SKM-1 treated with dmso at 0.1 percent for 144 hours (cell line): ENCODE data around the gene FBXW8.
"Not testable (repeated sequence)": the region's sequence is repeated elsewhere in the genome, so short reads cannot be mapped to it uniquely, and the experiment has no call there.

Source experiments
- DNase-seq: peaks from one replicate; lab custom pipeline; 2025; ENCODE audit not compliant: unreplicated experiment; lab: John Stamatoyannopoulos, UW

FBXW8 gene

GRCh38 chr12:117050060-117050459, 139.3 kb downstream of the FBXW8 start:
- DNase-seq, result no peak

DNA sequence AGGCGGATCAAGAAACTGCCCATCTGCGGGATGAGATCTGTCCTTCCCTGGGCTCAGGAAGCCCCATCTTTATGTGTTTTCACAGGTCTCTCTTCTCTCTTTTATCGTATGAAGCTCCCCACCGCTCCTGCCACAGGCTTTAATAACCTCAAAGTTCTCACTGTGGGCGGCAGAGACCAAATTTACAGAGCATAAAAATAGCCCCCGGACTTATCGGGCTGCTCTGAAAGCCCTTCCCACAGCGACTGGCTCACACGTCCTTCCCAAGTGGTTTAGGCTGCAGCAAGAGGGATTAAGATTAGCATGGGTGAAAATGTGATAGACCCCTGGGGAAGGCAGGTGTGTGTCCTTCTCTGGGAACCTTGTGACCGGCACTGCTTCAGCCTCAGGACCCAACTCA, 140.6 kb downstream of the FBXW8 start:
- DNase-seq, result no peak

- no peak for DNase-seq
Observed at GRCh38 chr12:117052386-117053049, 141.8 kb downstream of the FBXW8 start.

- DNase-seq, result no peak
Observed at GRCh38 chr12:117053050-117053400, 142.3 kb downstream of the FBXW8 start.

DNA sequence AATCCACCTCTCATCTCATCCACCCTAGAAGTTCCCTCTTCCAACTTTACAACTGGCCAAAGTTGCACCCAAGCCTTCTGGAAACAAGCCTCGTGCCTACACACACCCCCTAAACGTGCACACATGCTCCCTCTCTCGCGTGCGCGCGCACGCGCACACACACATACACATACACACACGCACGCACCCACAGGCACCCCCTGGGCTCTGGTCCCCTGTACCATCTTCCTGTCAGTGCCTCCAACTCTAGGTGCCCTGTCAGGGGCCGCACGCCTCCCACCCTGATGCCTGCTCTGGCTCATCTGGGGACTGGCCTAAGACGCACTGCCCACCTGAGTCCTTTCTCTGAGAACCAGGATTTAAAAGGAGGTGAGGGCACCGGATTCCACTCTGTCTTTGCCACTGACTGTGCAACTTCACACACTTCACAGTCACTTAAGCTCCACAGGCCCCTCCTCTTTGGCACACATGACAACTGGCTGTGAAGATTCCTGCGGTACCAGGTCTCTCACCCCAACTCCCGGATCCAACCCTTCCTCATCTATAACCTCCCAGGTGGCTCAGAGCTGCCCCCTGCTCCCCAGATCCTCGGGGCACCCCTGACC, 142.9 kb downstream of the FBXW8 start:
- DNase-seq, result no peak

GRCh38 chr12:117054279-117054678, 143.5 kb downstream of the FBXW8 start:
- no peak for DNase-seq

- DNase-seq, result not testable (repeated sequence)
Observed at GRCh38 chr12:117057626-117058025, 146.9 kb downstream of the FBXW8 start.

GRCh38 chr12:117058442-117059072, 147.8 kb downstream of the FBXW8 start:
- DNase-seq, result no peak

DNA sequence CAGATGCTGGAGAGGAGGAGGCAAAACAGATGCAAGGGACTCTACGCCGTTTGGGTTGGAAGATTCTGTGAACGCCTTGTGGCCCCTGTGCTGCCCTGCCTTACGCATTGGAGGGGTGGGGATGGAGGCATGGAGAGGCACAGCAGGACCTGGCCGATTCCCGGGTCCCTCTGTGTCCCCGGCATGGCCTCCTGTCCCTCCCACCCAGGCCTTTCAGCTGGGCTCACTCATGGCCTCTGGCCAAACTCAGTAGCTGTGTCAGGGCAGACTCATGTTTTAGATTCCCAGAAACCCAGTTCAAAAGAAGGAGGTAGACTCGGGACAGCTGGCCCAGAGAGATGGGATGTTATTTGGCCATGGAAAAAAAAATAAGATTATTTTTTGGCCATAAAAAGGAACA, 148.4 kb downstream of the FBXW8 start:
- DNase-seq, result no peak

- no peak for DNase-seq
Observed at GRCh38 chr12:117060246-117060928, 149.6 kb downstream of the FBXW8 start.

DNA sequence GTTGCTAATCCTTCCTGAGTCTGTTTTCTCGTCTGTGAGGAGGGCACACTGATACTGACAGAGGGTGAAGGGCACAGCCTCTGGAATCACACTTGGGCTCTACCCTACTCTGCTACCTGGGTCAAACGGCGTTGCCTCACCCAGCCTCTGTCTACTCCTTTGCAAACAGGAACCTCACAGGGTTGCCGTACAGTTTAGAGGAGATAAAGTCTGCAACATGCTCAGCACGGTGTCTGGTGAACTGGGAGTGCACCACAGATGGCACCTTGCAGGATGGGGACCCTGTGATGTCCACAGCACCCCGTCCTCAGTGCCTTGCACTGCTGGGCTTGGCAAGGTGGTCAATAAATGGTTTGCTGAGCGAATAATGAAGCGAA, 150.2 kb downstream of the FBXW8 start:
- no peak for DNase-seq

DNA sequence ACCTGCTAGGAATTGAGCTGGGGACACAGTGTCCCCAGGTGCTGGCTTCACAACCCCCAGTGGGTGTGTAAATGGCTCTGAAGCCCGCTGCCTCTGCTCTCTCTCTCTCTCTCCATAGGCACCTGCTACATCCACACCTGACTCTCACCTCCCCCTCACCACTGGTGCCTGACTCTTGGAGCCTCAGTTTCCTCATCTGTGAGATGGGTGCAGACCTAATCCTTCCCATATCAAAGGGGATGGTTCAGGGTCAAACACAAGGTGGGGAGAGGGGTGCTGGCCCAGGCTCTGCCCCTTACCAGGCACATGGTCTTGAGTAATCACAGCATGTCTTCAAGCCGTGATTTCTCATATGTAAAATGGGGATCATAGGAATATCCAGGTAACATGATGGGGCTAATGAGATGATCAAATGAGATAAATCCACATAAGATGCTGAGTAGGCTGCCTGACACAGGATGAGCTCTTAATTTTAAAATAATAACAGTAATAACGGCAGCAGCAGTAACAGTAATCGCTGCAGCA, 150.9 kb downstream of the FBXW8 start:
- no peak for DNase-seq

DNA sequence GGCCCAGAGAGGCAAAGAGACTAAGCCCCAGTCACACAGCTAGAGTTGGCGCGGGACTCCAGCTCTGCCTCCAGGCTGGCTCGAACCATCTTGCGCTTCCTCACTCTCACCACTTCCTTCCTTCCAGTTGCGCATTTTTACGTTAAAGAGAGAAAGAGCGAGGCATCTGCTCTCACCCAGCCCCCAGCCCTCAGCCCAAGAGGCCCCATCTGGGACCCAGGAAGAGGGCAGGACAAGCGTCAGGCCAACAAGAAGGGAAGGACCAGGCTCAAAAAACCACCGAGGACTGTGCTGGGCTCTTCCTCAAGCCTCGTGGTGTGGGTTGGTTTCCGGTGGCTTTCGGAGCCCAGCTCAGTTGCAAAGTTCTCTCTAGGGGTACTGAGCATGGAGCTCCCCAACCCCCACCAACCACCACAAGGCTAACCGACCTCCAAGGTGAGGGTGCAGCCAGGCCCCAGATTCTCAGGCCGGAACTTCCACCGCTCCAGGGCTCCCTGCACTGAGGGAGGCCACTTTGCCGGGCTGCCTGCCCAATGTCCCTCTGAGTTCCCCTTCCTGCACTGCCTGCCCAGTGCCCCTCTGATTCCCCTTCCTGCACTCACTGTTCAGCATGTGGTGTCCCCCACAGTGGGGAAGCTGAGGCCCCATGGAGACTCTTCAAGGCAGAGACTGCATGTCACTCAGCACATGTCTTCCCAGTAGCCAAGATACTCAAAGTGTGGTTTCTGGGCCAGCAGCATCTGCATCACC, 152.6 kb downstream of the FBXW8 start:
- DNase-seq, result peak; percentile 90

- no peak for DNase-seq
Observed at GRCh38 chr12:117064049-117064448, 153.3 kb downstream of the FBXW8 start.

GRCh38 chr12:117064596-117064995, 153.8 kb downstream of the FBXW8 start:
- DNase-seq, result no peak

- peak; percentile 18 for DNase-seq
Observed at GRCh38 chr12:117067016-117067415, 156.3 kb downstream of the FBXW8 start.

GRCh38 chr12:117067638-117068037, 156.9 kb downstream of the FBXW8 start:
- no peak for DNase-seq

DNA sequence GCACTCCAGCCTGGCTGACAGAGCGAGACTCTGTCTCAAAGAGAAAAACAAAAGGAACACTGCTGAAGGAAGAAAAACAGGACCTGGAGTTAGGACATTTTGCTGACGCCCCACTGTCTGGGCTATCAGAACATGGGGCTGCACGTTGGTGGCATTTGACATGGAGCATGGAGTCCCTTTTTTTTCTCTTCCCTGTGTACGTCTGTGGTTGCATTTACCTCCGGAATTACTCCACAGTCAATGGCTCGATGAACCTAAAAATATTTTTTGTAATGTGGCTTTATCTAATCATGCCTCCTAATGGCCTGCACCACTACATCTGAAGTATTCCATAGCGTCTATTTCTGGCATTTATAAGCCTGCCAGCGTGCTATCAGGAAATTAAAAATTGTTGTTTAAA, 157.7 kb downstream of the FBXW8 start:
- DNase-seq, result no peak

- no peak for DNase-seq
Observed at GRCh38 chr12:117069101-117069797, 158.5 kb downstream of the FBXW8 start.
